ENCODE results near the gene RBM6.

Gene RBM6

DNA sequence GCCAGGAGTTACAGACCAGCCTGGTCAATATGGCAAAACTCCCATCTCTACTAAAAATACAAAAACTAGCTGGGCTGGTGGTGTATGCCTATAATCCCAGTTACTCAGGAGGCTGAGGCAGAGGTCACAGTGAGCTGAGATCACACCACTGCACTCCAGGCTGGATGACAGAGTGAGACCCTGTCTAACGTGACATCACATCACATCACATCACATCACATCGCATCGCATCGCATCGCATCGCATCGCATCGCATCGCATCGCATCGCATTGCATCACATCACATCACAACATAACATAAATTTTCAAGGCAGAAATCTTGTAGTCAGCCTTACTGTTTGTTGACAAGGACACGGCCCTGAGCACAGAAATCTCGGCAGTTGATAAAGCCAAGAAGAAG, 44.4 kb downstream of the RBM6 start:
- H3K4me2 ChIP-seq (ENCODE audit: low read length): no peak overlapping the region
- H3K79me2 ChIP-seq: peaks cover 27% of the 10 kb centered on the region
- no peaks in the 10 kb centered on the region for H3K9me3 ChIP-seq (ENCODE audit: control insufficient read depth, low read length)
- no peaks in the 10 kb centered on the region for H3K36me3 ChIP-seq (ENCODE audit: control insufficient read depth, insufficient read depth, low read length)
- H3K9ac ChIP-seq: no peak overlapping the region
- no peaks in the 10 kb centered on the region for H3K4me1 ChIP-seq
- TF ChIP-seq CTCF (IDR thresholded peaks at IDR 0.05): no peak
- H3K4me3 ChIP-seq (ENCODE audit: low read depth, low read length): no peak overlapping the region
- no peak overlapping the region for H2AFZ ChIP-seq
- no peaks in the 10 kb centered on the region for H3K27me3 ChIP-seq (ENCODE audit: control insufficient read depth, insufficient read depth, low read length)
- H3K27ac ChIP-seq: no peak overlapping the region

DNA sequence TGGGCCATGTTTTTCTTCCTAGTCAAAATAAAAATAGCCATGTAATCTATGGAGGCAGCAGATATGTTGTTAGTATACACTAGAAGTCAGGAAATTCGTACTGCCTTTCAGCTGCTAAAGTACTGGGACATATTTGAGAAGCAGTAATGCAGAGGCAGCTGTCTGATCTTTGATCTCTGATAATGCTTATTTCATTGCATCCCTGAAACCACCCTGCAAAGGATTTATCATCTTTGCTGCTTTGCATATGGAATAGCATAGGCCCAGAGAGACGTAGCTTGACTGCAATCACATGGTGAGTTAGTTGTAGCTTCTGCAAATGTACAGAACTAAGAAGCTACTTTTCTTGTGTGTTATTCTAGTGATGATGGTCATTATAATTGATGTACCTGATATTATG, 52.4 kb downstream of the RBM6 start:
- no peak overlapping the region for H2AFZ ChIP-seq
- no peaks in the 10 kb centered on the region for H3K36me3 ChIP-seq (ENCODE audit: control insufficient read depth, insufficient read depth, low read length)
- no peak overlapping the region for H3K4me3 ChIP-seq (ENCODE audit: low read depth, low read length)
- no peaks in the 10 kb centered on the region for H3K9me3 ChIP-seq (ENCODE audit: control insufficient read depth, low read length)
- H3K4me1 ChIP-seq: no peaks in the 10 kb centered on the region
- no peak overlapping the region for H3K9ac ChIP-seq
- no peak for TF ChIP-seq CTCF (IDR thresholded peaks at IDR 0.05)
- no peak overlapping the region for H3K4me2 ChIP-seq (ENCODE audit: low read length)
- no peaks in the 10 kb centered on the region for H3K27me3 ChIP-seq (ENCODE audit: control insufficient read depth, insufficient read depth, low read length)
- H3K27ac ChIP-seq: no peak overlapping the region
- peaks cover 41% of the 10 kb centered on the region for H3K79me2 ChIP-seq

- no peaks in the 10 kb centered on the region for H3K9me3 ChIP-seq (ENCODE audit: control insufficient read depth, low read length)
- no peak overlapping the region for H2AFZ ChIP-seq
- H3K27ac ChIP-seq: no peak overlapping the region
- TF ChIP-seq CTCF (IDR thresholded peaks at IDR 0.05): no peak
- H3K4me3 ChIP-seq (ENCODE audit: low read depth, low read length): no peak overlapping the region
- H3K36me3 ChIP-seq (ENCODE audit: control insufficient read depth, insufficient read depth, low read length): no peaks in the 10 kb centered on the region
- no peak overlapping the region for H3K9ac ChIP-seq
- H3K4me2 ChIP-seq (ENCODE audit: low read length): no peak overlapping the region
- no peaks in the 10 kb centered on the region for H3K4me1 ChIP-seq
- H3K79me2 ChIP-seq: peaks cover 27% of the 10 kb centered on the region
- no peaks in the 10 kb centered on the region for H3K27me3 ChIP-seq (ENCODE audit: control insufficient read depth, insufficient read depth, low read length)
Measured at GRCh38 chr3:49994476-49994875, 54.5 kb downstream of the RBM6 start.

DNA sequence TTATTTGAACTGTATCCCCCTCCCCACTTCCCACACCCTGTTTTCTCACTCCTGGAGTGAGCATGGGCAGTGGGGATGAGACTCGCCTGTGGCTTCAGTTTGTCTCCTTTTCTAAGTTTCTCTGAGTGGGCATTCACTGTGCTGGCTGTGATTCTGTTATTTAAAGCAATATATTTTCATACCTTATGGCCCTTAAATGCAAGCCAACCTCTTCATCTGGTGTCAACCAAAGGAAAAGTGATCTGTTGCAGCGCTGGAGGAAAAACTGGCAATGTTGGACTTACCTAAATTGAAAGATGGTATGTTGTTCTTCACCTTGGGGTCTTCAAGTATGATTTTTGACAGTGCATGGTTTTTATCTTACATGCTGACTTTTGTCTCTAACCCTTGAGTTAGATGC, 56.1 kb downstream of the RBM6 start:
- Histone ChIP-seq H3K27ac (no peak overlapping the region), H3K9me3 (ENCODE audit: control insufficient read depth, low read length) (no peaks in the 10 kb centered on the region), H3K79me2 (peaks cover 19% of the 10 kb centered on the region), H3K36me3 (ENCODE audit: control insufficient read depth, insufficient read depth, low read length) (no peaks in the 10 kb centered on the region), H3K4me3 (ENCODE audit: low read depth, low read length) (no peak overlapping the region), H3K9ac (no peak overlapping the region), H3K27me3 (ENCODE audit: control insufficient read depth, insufficient read depth, low read length) (no peaks in the 10 kb centered on the region), H2AFZ (no peak overlapping the region), H3K4me2 (ENCODE audit: low read length) (no peak overlapping the region), H3K4me1 (no peaks in the 10 kb centered on the region)
- no peak for TF ChIP-seq CTCF (IDR thresholded peaks at IDR 0.05)

GRCh38 chr3:49997862-49998261, 57.9 kb downstream of the RBM6 start:
- H3K9me3 ChIP-seq (ENCODE audit: control insufficient read depth, low read length): no peaks in the 10 kb centered on the region
- peaks cover 9% of the 10 kb centered on the region for H3K79me2 ChIP-seq
- H3K36me3 ChIP-seq (ENCODE audit: control insufficient read depth, insufficient read depth, low read length): no peaks in the 10 kb centered on the region
- no peak overlapping the region for H3K4me3 ChIP-seq (ENCODE audit: low read depth, low read length)
- no peak for TF ChIP-seq CTCF (IDR thresholded peaks at IDR 0.05)
- H3K9ac ChIP-seq: no peak overlapping the region
- H3K27ac ChIP-seq: no peak overlapping the region
- no peak overlapping the region for H3K4me2 ChIP-seq (ENCODE audit: low read length)
- no peaks in the 10 kb centered on the region for H3K4me1 ChIP-seq
- H2AFZ ChIP-seq: no peak overlapping the region
- H3K27me3 ChIP-seq (ENCODE audit: control insufficient read depth, insufficient read depth, low read length): no peaks in the 10 kb centered on the region
